ENCODE data around the gene FN1.

GRCh38 chr2:215354771-215355695 lies 80.8 kb downstream of the FN1 start:
- TF ChIP-seq CTCF (IDR thresholded peaks at IDR 0.05), result no peak
- no peak for TF ChIP-seq POLR2A (IDR thresholded peaks at IDR 0.05)

Data from stomach (tissue), 4 donors.